Measurements from ENCODE around the gene INPP5A. TPM values are rescaled to one million over a fixed set of nuclear protein-coding genes. Genes with fewer than 3 reads are reported as not detected.

Gene INPP5A
- total and polyA plus RNA-seq, 9 of the 15 experiments (the other 6 are each of a cell fraction or from before 2014, with no cell fraction given), result 0.66 to 11.6 (median 7.7) TPM

DNA sequence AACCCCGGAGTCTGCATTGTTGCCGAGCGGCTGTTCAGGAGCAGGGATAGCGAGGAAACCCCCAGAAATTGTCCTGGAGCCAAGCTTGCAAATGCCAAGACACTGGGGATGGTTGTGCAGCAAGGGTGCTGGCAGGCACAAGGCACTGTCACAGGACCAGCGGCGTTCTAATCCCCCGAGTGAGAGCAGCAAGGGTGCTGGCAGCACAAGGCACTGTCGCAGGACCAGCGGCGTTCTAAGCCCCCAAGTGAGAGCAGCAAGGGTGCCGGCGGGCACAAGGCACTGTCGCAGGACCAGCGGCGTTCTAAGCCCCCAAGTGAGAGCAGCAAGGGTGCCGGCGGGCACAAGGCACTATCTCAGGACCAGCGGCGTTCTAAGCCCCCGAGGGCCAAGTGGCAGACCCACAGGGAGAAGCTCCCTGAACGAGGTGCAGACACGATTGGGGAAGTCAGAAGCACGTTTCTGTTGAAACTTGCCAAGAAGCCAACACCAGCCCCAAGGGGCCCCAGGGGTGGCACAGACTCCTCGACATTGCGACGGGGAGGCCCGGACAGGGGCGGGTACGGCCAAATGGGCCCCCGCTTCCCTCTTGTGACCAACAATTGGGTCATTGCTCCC, 40.4 kb upstream of the INPP5A start:
- H3K4me2 ChIP-seq (ENCODE audit: insufficient read depth, low read length), result no peak overlapping the region
- POLR2A ChIA-PET, result interaction anchor here (0.6 kb wide), 1 partner anchor 35 kb away, joined by 3 read pairs; no protein-coding TSS in a partner anchor
- BruUV-seq (replicated peaks), result no TSS peak
- no peaks in the 10 kb centered on the region for H4K20me1 ChIP-seq (replicated peaks; ENCODE audit: control insufficient read depth, insufficient read depth, low read length)
- H3K4me1 ChIP-seq (replicated peaks in 1 of 2; ENCODE audit: control insufficient read depth in 2 of 2, insufficient read depth in 2 of 2, low read length in 2 of 2), result peaks cover 0 to 5% of the 10 kb centered on the region in 2 experiments; a peak in 1 of 5 replicates
- WGBS (ENCODE audit: insufficient coverage, low coverage, missing lambda C conversion rate), result 0% methylated on average over 17 of the region's 30 CpGs
- peaks cover 3% of the 10 kb centered on the region for H3K9me1 ChIP-seq (ENCODE audit: control insufficient read depth, insufficient read depth, low read length)
- intact Hi-C loops (cut with micrococcal nuclease), result no loop called here
- CTCF ChIA-PET (ENCODE audit: low intra/inter-chr PET ratio), result no interaction called here
- in situ Hi-C loops (cut with MboI), result no loop called here
- TF ChIP-seq TRIM24 (IDR thresholded peaks at IDR 0.05) (no peak), NCOA2 (IDR thresholded peaks at IDR 0.05; ENCODE audit: partially characterized antibody in 2 of 2) (no peak), MCM5 (IDR thresholded peaks at IDR 0.05; ENCODE audit: low read depth) (no peak), TAF7 (tag; IDR thresholded peaks at IDR 0.05) (no peak), SLC30A9 (CRISPR knock-in tag; IDR thresholded peaks at IDR 0.05) (no peak), KLF13 (tag; IDR thresholded peaks at IDR 0.05; ENCODE audit: borderline replicate concordance, low read depth) (no peak), CHD4 (IDR thresholded peaks at IDR 0.05; ENCODE audit: insufficient read depth, insufficient replicate concordance, low read depth, low read length, poor library complexity, severe bottlenecking) (no peak), HNRNPL (IDR thresholded peaks at IDR 0.05; ENCODE audit: low read depth, low read length) (no peak), TBL1XR1 (IDR thresholded peaks at IDR 0.05; ENCODE audit: low read length in 2 of 2) (no peak), TAF1 (IDR thresholded peaks at IDR 0.05; ENCODE audit: control insufficient read depth, extremely low read depth, insufficient read depth, low read length, severe bottlenecking) (no peak)
- TF ChIP-seq, protein P1, sequence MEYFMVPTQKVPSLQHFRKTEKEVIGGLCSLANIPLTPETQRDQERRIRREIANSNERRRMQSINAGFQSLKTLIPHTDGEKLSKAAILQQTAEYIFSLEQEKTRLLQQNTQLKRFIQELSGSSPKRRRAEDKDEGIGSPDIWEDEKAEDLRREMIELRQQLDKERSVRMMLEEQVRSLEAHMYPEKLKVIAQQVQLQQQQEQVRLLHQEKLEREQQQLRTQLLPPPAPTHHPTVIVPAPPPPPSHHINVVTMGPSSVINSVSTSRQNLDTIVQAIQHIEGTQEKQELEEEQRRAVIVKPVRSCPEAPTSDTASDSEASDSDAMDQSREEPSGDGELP (CRISPR knock-in tag; IDR thresholded peaks at IDR 0.05; ENCODE audit: borderline replicate concordance), result no peak
- H3K9ac ChIP-seq (ENCODE audit: insufficient read depth in 1 of 2, low read depth in 2 of 2, low read length in 2 of 2), result no peak overlapping the region
- no peak for ATAC-seq
- no peaks in the 10 kb centered on the region for H3K9me3 ChIP-seq (replicated peaks; ENCODE audit: control insufficient read depth, insufficient read depth, low read depth, low read length)
- no peaks in the 10 kb centered on the region for H3K36me3 ChIP-seq (ENCODE audit: control insufficient read depth, insufficient read depth, low read length)
- no peaks in the 10 kb centered on the region for H3K79me2 ChIP-seq (ENCODE audit: control insufficient read depth, insufficient read depth, low read length)
- FAIRE-seq, result no peak
- H3K27ac ChIP-seq (ENCODE audit: extremely low read depth, low read depth, low read length), result no peak overlapping the region
- H3K27me3 ChIP-seq (ENCODE audit: control insufficient read depth in 2 of 2, insufficient read depth in 2 of 2, low read length in 2 of 2), result peaks cover 22 to 69% of the 10 kb centered on the region in 2 experiments; a peak in 3 of 5 replicates
- no peak overlapping the region for H3K4me3 ChIP-seq
- H2AFZ ChIP-seq (ENCODE audit: low read depth, low read length), result no peak overlapping the region
- DNase-seq (ENCODE audit: extremely low read depth in 1 of 4, low spot score in 3 of 4), result no peak

Measured in K562 (cell line).